G401.6 (cell line): ENCODE results near the gene MYO5B.

Experiments used
- FAIRE-seq: peaks from 2 replicates; lab custom pipeline; 2012; peaks lifted over from hg19 to GRCh38; lab: Jason Lieb, UNC

The MYO5B gene

GRCh38 chr18:50188652-50189051 is 6.3 kb downstream of the MYO5B start:
- no peak for FAIRE-seq

DNA sequence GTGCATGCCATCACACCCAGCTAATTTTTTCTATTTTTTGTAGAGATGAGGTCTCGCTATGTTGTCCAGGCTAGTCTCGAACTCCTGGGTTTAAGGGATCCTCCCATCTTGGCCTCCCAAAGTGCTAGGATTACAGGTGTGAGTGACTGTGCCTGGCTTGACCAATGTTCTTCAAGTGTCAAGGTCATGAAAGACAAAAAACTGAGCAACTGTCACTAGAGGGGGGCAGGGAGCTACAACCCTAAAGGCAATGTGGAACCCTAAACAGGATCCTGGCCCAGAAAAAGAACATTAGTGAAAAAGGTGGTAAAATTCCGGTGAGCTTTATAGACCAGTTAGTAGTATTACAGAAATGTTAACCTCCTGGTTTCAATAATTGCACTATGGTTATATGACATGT is 7.3 kb downstream of the MYO5B start:
- FAIRE-seq: no peak

- FAIRE-seq: no peak
Observed at GRCh38 chr18:50186385-50186784, 8.6 kb downstream of the MYO5B start.

DNA sequence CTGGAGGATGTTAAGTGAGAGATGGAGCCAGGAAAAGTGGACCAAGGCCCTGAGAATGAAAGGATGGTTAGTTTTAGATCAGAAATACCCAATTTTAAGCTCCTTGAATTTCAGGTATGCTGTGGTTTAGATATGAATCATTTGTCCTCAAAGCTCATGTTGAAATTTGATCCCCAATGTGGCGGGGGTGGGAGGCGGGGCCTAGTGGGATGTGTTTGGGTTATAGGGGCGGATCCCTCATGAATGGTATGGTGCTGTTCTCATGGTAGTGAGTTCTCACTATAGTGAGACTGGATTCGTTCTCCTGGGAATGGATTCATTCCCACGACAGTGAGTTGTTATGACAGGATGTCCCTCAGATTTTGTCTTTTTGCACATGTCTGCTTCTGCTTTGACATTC is 11.4 kb downstream of the MYO5B start:
- no peak for FAIRE-seq

DNA sequence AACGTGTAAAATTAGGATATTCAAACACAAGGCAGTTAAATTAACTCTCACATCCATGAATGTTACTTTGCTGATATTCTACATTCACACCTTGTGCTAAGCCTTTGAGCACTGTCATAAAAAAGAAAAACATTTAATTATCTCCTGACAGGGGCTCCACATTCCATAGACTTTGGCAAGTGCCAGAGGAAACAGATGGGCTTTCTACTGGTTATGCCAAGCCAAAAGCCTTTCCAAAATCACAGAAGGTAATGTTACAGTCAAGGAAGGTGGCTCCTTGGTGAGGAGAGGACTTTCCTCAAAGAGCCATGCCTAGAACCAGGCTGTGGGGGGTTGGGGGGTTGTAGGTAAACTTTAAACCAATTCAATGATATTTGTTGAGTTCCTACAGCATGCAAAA is 12.4 kb downstream of the MYO5B start:
- no peak for FAIRE-seq

- no peak for FAIRE-seq
Observed at GRCh38 chr18:50181590-50181989, 13.4 kb downstream of the MYO5B start.

DNA sequence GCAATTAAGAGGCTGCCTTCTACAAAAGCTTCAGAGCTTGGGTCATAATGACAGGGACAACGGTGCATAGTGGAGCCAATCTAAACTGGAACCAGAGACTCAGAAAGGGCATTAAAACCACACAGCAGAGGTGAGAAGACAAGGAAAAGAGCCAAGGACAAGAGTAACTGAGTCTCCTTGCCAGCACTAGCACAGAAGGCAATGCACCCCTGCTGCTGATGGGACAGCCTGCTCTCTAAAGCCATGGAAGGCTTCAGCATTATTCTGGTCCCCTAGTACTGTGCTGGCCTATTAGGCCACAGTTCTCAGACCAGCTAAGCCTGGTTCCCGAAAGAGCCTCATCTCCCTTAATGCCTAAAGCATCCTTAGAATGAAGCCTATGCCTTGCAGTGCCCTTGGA is 15.5 kb downstream of the MYO5B start:
- FAIRE-seq: no peak

GRCh38 chr18:50177294-50177992 is 17.5 kb downstream of the MYO5B start:
- FAIRE-seq: no peak

GRCh38 chr18:50172367-50172766 is 22.6 kb downstream of the MYO5B start:
- FAIRE-seq: no peak

GRCh38 chr18:50171406-50171805 is 23.5 kb downstream of the MYO5B start:
- FAIRE-seq: no peak

DNA sequence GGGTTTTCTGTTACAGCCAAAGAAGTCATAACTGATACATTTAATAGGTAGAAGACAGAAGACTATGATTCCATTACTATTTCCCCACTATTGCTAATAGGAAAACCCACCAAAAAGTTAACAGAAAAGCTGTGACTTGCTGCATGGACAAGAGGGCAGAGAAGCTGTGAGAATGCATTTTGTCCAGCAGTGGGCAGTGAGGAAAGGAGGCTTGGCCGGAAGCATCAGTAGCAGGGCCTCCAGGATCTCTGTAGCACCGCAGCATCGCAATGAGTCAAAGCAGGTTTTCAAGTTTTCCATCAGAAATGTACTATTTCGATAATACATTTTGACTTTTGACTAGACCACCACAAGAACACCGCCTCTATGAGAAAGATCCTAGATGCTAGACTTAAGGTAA is 24.9 kb downstream of the MYO5B start:
- no peak for FAIRE-seq

GRCh38 chr18:50169149-50169548 is 25.8 kb downstream of the MYO5B start:
- no peak for FAIRE-seq

GRCh38 chr18:50167966-50168365 is 27.0 kb downstream of the MYO5B start:
- FAIRE-seq: no peak

GRCh38 chr18:50166901-50167300 is 28.0 kb downstream of the MYO5B start:
- FAIRE-seq: no peak

DNA sequence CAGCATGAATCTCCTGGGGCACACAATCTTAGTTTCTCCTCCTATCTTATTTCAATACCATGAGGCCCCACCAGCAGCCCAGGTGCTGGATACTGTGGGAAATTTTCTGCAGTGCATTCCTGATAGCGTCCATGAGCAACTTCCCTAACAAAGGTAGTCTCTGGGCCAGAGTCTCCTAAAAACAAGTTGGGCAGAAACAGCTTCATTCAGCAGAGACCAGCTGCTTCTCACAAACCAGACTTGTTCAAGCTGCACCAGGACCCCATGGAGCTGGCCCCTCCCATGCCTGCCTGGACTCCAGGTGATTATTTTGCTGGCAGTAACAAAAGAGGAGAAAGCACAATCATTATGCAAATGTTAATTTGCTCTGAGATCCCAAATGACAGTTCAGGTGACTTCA is 31.4 kb downstream of the MYO5B start:
- no peak for FAIRE-seq

DNA sequence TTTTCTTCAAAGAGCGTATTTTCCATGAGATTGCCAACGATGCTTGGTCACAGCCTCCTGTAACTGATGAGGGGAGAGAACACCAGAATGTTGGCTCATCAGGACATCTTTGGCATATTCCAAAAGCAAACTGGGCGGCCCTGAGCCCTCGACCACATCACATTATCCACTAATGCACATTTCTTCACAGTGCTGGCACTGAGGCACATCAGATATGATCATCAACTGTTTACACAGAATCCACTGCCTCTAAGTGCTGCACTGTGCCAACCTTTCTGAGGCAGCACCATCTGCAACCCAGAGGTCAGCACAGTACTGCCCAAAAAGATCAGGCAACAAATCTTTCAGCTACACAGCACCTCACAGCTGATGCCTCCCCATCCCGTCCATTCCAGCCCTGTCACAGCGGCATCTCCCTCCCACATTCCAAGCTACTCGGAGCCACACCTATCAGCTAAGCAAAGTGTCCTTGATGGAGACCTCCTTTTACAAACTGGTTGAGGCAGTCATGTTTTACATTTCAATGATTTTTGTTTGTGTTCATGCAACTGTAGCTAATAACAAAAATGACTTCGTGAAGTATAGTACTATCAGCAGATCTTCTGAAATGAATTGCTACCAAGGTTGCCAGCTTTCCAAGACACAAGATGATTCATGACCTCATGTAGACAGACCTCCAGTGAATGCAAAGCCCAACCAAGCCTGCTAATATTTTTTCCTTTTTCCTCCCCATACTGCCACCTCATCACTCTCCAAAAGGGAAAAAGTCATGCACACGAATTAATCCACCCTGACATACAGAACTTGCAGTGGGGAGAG is 32.3 kb downstream of the MYO5B start:
- FAIRE-seq: no peak

GRCh38 chr18:50161597-50162205 is 33.2 kb downstream of the MYO5B start:
- no peak for FAIRE-seq

DNA sequence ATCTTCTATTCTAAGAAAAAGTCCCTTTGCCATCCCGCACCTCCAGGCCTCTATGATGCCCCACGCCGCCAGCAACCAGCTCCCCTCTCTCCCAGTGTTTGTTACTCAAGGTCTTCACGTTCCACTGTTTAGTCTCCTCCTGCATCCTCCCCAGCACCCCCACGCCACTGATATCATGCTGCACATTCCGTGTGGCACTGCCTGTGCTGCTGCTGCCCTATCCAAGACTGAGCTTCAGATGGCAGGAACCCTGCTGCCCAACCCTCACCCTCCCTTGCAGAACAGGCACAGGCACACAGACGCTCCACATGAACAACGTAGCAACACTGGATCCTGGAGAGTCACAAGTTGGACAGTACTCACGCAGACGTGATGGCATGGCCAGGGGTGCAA is 35.3 kb downstream of the MYO5B start:
- FAIRE-seq: no peak

DNA sequence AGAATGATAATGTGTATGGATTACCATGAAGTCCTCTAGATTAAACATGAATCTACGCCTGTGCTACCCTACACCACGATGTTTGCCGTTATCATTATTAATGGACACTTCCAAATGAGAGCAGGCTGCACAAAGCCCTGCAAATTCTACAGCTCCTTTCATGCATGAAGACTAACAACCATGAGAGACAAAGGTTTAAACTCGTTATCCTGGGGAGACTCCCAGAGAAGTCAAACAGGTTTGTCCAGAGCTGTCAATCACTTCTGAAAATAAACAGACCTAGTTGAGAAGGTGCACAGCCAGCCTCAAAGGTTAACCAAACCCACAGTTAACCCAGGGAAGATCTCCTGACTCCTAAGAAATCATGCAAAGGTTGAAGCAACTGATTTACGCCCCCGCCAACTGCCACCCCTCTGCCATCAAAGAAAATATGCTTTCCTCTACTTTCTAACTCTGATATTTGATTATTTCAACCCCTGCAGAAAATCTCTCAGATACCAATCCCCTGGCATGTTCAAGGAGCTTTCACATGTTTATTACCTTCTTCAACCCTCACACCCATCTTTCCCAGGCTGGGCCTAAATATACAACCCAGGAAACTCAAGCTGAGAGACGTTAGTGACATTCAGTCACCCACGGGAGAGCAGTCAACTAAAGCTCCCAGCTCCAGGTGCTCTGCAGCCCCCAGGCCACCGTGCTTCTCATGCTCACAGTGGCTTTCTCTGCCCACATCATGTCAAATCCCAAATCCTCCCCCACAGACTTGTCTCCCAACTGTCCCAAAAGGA is 35.9 kb downstream of the MYO5B start:
- FAIRE-seq: no peak

GRCh38 chr18:50155406-50155805 is 39.5 kb downstream of the MYO5B start:
- FAIRE-seq: no peak

DNA sequence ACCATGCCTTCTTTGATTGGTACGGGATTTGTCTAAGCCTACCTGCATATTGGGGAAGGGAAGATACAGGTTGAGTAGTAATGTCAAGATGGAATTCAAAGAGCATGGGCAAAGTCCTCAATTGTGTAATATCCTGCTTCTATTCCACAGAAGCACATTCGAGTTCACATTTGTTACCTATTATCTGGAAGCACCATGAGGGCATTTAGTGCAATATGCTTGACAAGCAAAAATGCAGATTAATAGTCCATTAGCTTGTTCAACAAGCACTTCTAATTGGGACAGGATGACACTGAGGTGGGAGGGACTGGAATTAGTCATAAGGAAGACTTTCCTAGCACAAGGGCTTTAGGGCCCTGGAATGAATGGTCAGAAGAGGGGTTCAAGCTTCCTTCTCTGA is 40.5 kb downstream of the MYO5B start:
- FAIRE-seq: no peak

- FAIRE-seq: no peak
Observed at GRCh38 chr18:50152900-50153299, 42.0 kb downstream of the MYO5B start.

- FAIRE-seq: no peak
Observed at GRCh38 chr18:50151926-50152325, 43.0 kb downstream of the MYO5B start.
